SJSA1 (cell line): ENCODE measurements around the gene MYOZ2. TPM values are rescaled to one million over a fixed set of nuclear protein-coding genes. Genes with fewer than 3 reads are reported as not detected.
"Not testable (repeated sequence)": the region's sequence is repeated elsewhere in the genome, so short reads cannot be mapped to it uniquely, and the experiment has no call there.

Experiments
- DNase-seq, 2 experiments: peaks; one replicate each; pipeline ENCODE4 v3.0.0-alpha.2; 2015 to 2020; ENCODE audit warnings: low spot score in 2 of 2, low read depth in 1 of 2
- H3K27ac ChIP-seq: fragments of 250-450 bp; sonication (Bioruptor Pico); 2 replicates; pipeline ENCODE4 v1.5.1; 2020; ENCODE audit warnings: mild to moderate bottlenecking, moderate library complexity
- H3K27me3 ChIP-seq: fragments of 250-450 bp; sonication (Bioruptor Pico); replicated peaks from 2 replicates; pipeline ENCODE4 v1.5.1; 2020; ENCODE audit warnings: mild to moderate bottlenecking, moderate library complexity
- H3K36me3 ChIP-seq: fragments of 250-450 bp; sonication (Bioruptor Pico); 2 replicates; pipeline ENCODE4 v1.5.1; 2020; ENCODE audit warnings: mild to moderate bottlenecking
- H3K4me1 ChIP-seq: fragments of 250-450 bp; sonication (Bioruptor Pico); replicated peaks from 2 replicates; pipeline ENCODE4 v1.6.1; 2021; ENCODE audit warnings: mild to moderate bottlenecking
- H3K4me3 ChIP-seq: fragments of 250-450 bp; sonication (Bioruptor Pico); 2 replicates; pipeline ENCODE4 v1.5.1; 2020; ENCODE audit warnings: mild to moderate bottlenecking
- H3K9me3 ChIP-seq: fragments of 250-450 bp; sonication (Bioruptor Pico); replicated peaks from 2 replicates; pipeline ENCODE4 v1.5.1; 2020; ENCODE audit warnings: mild to moderate bottlenecking
- total RNA-seq: library from RNA; depleted of rRNA; stranded (reverse); fragments of >200 nt; shearing (Covaris generic); gene quantifications from 2 replicates; pipeline ENCODE4 v1.2.3, GENCODE V29; 2014

The MYOZ2 gene
- total RNA-seq, 1 experiment from 2014 or later, result not detected

DNA sequence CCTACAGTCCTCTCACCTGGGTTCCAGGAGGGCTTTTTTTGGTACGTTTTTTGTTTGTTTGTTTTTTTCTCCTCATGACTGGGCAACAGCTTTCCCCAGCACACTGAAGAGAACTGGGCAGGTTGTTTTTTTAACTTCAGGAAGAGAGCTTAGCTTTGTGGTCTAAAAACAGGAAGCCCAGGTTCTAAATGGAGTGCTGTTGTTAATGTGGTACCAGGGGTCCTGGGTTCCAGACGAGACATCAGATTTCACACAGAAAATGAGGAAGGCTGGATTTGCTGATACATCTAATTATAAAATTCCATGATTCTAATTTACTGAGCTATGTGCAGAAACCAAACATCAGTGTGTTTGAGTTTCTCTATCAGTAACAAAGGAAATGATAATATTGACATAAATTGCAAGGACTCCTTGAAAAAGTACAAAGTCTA is 4.2 kb downstream of the MYOZ2 start:
- Histone ChIP-seq H3K27me3 (no peaks in the 10 kb centered on the region), H3K27ac (no peak overlapping the region), H3K4me3 (no peak overlapping the region), H3K4me1 (peaks cover 11% of the 10 kb centered on the region), H3K9me3 (no peaks in the 10 kb centered on the region), H3K36me3 (no peaks in the 10 kb centered on the region)
- DNase-seq, result no peak

DNA sequence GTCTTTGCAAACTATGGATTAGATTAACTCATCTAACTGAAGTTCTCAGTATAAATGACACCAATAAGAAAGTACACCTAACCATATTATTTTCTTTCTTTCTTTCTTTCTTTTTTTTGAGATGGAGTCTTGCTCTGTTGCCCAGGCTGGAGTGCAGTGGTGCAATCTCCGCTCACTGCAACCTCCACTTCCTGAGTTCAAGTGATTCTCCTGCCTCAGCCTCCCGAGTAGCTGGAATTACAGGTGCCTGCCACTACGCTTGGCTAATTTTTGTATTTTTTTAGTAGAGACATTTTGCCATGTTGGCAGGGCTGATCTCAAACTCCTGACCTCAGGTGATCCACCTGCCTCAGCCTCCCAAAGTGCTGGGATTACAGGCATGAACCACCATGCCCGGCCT is 5.7 kb downstream of the MYOZ2 start:
- H3K36me3 ChIP-seq, H3K4me3 ChIP-seq, DNase-seq, H3K27ac ChIP-seq, H3K9me3 ChIP-seq, H3K27me3 ChIP-seq, H3K4me1 ChIP-seq: not testable (repeated sequence)

DNA sequence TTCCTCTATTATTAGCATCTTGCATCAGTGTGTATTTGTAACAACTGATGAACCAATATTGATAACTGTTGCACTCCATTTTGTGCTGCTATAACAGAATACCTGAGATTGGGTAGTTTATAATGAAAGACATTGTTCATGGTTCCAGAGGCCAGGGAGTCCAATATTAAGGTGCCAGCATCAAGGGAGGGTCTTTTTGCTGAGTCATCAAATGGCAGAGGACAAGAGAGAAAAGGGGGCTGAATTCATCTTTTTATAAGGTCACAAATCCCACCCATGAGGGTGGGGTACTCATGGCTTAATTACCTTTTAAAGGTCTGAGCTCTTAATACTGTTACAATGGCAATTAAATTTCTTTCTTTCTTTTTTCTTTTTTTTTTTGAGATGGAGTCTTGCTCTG is 7.2 kb downstream of the MYOZ2 start:
- H3K27me3 ChIP-seq, result 0 out of 2 replicates have a peak, but pooled peaks cover 1% of the 10 kb centered on the region
- H3K4me3 ChIP-seq, result no peak overlapping the region
- no peak for DNase-seq

DNA sequence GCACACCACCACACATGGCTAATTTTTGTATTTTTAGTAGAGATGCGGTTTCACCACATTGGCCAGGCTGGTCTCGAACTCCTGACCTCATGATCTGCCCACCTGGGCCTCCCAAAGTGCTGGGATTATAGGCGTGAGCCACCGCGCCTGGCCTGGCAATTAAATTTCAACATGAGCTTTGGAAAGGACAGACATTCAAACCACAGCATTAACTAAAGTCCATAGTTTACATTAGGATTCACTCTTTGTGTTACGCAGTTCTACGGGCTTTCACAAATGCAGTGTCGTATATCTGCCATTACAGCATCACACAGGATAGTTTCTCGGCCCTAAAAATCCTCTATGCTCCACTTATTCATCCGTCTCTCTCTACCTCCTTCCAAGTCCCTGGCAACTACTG is 7.7 kb downstream of the MYOZ2 start:
- H3K27me3 ChIP-seq, H3K4me3 ChIP-seq, H3K36me3 ChIP-seq, H3K9me3 ChIP-seq, H3K27ac ChIP-seq, DNase-seq, H3K4me1 ChIP-seq: not testable (repeated sequence)

More for the DNA sequence above, 7.2 kb downstream of the MYOZ2 start:
- Histone ChIP-seq H3K9me3 (no peaks in the 10 kb centered on the region), H3K27ac (no peak overlapping the region), H3K4me1 (no peaks in the 10 kb centered on the region), H3K36me3 (no peaks in the 10 kb centered on the region)

DNA sequence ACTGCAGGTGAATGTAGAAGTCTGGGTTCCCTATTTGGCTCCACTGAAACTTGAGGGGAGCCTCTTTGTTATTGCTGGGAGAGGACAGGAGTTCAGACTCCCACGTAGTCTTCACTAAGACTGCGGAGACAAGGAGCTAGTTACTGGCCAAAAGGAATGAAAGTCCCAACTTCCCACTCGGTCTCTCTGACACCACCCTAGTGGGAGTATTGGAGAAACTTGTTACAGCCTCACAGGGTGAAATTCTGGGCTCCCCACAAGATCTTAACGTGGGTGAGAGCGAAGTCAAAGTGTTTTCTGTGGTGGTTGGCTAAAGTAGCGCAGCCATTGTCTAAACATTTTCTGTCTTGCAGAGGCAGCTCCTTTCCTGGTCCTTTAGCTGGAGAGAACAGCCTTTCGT is 13.5 kb downstream of the MYOZ2 start:
- DNase-seq, result no peak
- no peaks in the 10 kb centered on the region for H3K9me3 ChIP-seq
- no peak overlapping the region for H3K4me3 ChIP-seq
- H3K27me3 ChIP-seq, result 0 out of 2 replicates have a peak, but pooled peaks cover 3% of the 10 kb centered on the region
- H3K27ac ChIP-seq, result no peak overlapping the region
- no peaks in the 10 kb centered on the region for H3K36me3 ChIP-seq
- H3K4me1 ChIP-seq, result no peaks in the 10 kb centered on the region

DNA sequence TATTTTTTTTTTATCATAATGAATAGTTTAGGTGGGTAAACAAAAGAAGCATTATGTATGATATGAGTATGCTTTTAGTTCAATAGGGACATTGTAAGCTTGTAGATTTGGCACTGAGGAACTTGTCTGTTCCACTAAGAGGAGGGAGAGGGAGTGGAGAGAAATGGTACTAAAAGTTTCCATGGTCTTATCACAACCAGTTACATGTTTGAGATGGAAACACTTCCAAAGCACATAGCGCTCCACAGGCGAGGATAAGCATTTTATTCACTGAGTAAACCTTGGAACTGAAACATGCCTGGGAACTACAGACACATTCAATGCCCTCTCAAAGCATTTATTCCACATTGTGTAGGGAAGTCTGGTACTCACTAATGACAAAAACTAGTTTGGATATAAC is 15.5 kb downstream of the MYOZ2 start:
- DNase-seq, result no peak
- Histone ChIP-seq H3K27me3 (0 out of 2 replicates have a peak, but pooled peaks cover 3% of the 10 kb centered on the region), H3K27ac (no peak overlapping the region), H3K9me3 (no peaks in the 10 kb centered on the region), H3K36me3 (no peaks in the 10 kb centered on the region), H3K4me1 (no peaks in the 10 kb centered on the region), H3K4me3 (no peak overlapping the region)

DNA sequence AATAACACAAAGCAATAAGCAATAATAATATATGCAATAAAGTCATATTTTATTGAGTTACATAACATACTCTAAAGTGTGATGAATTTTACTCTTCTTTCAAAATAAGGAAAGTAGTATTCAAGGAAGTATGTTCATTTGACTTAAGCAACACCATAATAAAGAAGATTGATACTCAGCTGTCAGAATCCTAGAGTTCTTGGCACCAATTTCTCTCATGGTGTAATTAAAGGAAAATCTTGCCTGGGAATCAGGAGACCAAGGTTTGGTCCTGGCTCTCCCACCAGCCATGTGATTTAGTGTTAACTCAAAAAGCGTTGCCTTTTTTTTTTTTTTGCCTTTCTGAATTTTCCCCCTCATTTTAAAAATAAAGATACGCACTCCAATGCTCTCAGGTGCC is 17.1 kb downstream of the MYOZ2 start:
- 0 out of 2 replicates have a peak, but pooled peaks cover 2% of the 10 kb centered on the region for H3K27me3 ChIP-seq
- no peaks in the 10 kb centered on the region for H3K36me3 ChIP-seq
- H3K27ac ChIP-seq, result no peak overlapping the region
- H3K9me3 ChIP-seq, result no peaks in the 10 kb centered on the region
- no peak for DNase-seq
- no peak overlapping the region for H3K4me3 ChIP-seq
- H3K4me1 ChIP-seq, result no peaks in the 10 kb centered on the region

DNA sequence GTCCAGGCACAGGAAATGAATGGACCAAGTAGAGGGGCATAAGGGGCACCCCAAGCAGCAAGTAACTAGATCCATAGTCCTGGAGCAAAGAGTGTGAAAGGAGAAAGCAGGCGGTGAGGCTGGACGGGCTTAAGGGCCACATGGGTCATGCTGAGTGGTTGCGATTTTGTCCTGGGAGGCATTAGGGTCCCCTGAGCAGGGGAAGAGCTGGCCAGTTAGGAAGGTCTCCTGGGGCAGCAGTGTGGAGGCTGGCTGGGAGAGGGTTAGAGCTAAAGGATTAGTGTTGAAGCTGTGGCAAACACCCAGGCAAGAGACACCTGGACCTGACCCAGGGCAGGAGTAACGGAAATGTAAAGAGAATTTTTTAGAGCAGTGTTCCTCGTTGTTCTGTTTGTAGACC is 26.5 kb downstream of the MYOZ2 start:
- Histone ChIP-seq H3K4me1 (no peaks in the 10 kb centered on the region), H3K4me3 (no peak overlapping the region), H3K9me3 (no peaks in the 10 kb centered on the region), H3K36me3 (no peaks in the 10 kb centered on the region), H3K27me3 (no peaks in the 10 kb centered on the region; the same call in 1 of the 2 replicates), H3K27ac (no peak overlapping the region)
- DNase-seq, result no peak

DNA sequence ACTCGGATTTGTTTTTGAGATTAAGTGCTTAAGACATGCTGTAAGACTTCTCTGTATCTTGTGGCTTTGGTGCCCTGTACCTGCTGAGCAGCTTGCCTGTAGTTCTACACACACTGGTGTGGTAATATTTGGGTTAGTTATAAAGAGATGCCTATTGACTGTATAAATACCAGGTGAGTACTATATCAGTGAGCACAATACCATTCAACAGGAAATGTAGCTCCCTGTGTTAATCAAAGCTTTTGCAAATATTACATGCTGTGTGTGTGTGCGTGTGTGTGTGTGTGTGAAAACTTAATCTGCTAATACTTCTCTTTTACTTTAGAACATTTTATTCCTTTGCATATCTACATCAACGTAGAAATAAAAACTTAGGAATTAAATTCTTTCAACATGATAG is 30.1 kb downstream of the MYOZ2 start:
- no peaks in the 10 kb centered on the region for H3K9me3 ChIP-seq
- H3K4me3 ChIP-seq, result no peak overlapping the region
- H3K27ac ChIP-seq, result no peak overlapping the region
- no peaks in the 10 kb centered on the region for H3K36me3 ChIP-seq
- no peak for DNase-seq
- H3K4me1 ChIP-seq, result no peaks in the 10 kb centered on the region
- no peaks in the 10 kb centered on the region for H3K27me3 ChIP-seq

DNA sequence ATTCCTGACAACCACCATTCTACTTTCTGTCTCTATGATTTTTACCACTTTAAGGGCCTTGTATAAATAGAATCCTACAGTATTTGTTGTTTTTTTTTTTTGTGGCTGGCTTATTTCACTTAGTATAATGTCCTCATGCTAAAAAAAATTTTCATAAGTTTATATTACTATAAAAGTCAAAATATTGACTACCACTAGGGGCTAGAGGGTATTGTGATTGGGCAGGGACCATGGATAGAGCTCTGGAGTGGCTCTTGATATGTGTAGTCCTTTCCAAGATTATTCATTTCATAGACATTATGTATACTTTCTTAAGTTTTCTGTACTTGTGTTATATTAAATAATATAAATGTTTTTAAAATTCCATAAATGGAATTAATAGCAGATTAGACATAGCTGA is 34.6 kb downstream of the MYOZ2 start:
- DNase-seq, result no peak
- Histone ChIP-seq H3K27me3 (no peaks in the 10 kb centered on the region), H3K4me3 (no peak overlapping the region), H3K27ac (no peak overlapping the region), H3K4me1 (no peaks in the 10 kb centered on the region), H3K36me3 (no peaks in the 10 kb centered on the region), H3K9me3 (no peaks in the 10 kb centered on the region)

DNA sequence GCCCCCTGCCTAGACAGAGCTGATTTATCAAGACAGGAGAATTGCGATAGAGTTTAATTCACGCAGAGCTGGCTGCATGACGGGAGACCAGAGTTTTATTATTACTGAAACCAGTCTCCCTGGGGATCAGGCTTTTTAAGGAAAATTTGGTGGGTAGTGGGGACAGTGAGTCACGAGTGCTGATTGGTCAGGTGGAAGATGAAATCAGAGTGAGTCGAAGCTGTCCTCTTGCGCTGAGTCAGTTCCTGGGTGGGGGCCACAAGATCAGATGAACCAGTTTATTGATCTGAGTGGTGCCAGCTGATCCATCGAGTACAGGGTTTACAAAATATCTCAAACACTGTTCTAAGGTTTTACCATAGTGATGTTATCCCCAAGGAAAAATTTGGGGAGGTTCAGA is 36.6 kb downstream of the MYOZ2 start:
- no peaks in the 10 kb centered on the region for H3K4me1 ChIP-seq
- H3K9me3 ChIP-seq, result no peaks in the 10 kb centered on the region
- no peaks in the 10 kb centered on the region for H3K36me3 ChIP-seq
- H3K27ac ChIP-seq, result no peak overlapping the region
- no peak for DNase-seq
- H3K4me3 ChIP-seq, result no peak overlapping the region
- H3K27me3 ChIP-seq, result no peaks in the 10 kb centered on the region

DNA sequence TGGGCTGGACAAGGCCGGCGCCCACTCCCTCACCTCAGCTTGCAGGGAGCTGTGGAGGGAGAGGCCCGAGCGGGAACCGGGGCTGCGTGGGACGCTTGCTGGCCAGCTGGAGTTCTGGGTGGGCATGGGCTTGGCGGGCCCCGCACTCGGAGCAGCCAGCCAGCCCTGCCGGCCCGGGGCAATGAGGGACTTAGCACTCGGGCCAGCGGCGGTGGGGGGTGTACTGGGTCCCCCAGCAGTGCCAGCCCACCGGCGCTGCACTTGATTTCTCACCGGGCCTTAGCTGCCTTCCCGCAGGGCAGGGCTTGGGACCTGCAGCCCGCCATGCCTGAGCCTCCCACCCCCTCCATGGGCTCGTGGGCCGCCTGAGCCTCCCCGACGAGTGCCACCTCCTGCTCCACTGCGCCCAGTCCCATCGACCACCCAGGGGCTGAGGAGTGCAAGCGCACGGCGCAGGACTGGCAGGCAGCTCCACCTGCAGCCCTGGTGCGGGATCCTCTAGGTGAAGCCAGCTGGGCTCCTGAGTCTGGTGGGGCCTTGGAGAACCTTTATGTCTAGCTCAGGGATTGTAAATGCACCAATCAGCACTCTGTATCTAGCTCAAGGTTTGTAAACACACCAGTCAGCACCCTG is 38.2 kb downstream of the MYOZ2 start:
- not testable (repeated sequence) for H3K9me3 ChIP-seq, H3K4me3 ChIP-seq, H3K36me3 ChIP-seq, DNase-seq, H3K27ac ChIP-seq, H3K4me1 ChIP-seq, H3K27me3 ChIP-seq

DNA sequence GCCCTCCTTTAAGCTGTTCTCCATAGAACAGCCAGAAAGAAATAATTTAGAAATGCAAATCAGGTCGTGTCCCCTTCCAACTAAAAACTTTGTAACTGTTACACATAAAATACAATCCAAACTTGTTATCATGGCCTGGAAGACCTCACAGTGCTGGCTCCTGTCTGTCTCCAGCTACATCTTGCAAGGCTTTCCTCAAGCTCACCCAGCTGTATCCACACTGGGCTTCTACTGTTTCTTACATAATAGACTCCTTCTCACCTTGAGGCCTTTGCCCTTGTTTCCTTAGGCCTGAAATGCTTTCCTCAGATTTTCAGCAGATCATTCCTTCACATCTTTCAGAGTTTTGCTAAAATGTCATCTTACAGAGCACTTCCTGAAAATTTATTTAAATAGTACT is 43.4 kb downstream of the MYOZ2 start:
- DNase-seq, result no peak
- no peaks in the 10 kb centered on the region for H3K9me3 ChIP-seq
- no peaks in the 10 kb centered on the region for H3K36me3 ChIP-seq
- H3K27me3 ChIP-seq, result peaks cover 4% of the 10 kb centered on the region; the same call in 1 of the 2 replicates
- H3K4me1 ChIP-seq, result no peaks in the 10 kb centered on the region
- no peak overlapping the region for H3K27ac ChIP-seq
- H3K4me3 ChIP-seq, result no peak overlapping the region

DNA sequence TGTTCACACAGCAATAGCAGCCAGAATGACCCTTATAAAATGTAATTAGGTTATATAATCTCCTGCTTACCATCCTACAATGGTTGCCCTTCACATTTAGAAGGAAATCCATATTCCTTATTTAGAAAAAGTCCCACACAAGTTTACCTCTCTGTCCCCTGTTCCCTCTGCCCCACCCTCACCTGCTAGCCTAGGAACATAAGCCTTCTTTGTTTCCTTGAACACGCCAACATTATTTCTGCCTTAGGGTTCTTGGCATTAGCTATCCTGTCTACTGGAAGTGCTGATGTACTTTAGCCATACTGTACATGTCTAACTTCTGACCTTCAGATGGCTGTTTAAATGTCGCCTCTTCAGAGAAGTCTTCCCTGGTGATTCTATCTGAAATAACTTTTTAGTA is 48.5 kb downstream of the MYOZ2 start:
- Histone ChIP-seq H3K27ac (no peak overlapping the region), H3K4me1 (no peaks in the 10 kb centered on the region), H3K4me3 (no peak overlapping the region), H3K36me3 (no peaks in the 10 kb centered on the region), H3K27me3 (peaks cover 4% of the 10 kb centered on the region; the same call in 1 of the 2 replicates), H3K9me3 (no peaks in the 10 kb centered on the region)
- no peak for DNase-seq

DNA sequence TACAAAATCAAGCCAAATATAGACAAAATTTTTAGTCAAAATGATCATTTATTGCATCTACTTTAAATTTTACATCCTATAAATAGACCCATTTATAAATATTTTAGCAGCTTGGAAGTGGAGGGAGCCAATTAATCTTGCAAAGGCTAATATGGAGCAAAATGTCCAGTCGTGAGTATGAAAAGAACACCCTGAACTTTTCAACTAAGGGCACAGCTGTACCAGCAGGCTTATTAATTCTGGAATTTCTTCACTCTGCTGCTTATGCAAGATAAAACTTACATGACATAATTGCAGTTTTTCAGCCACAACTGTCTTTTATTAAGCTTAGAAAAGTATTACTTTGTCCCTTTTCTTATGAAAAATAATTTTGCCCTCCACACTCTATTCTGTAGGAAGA is 54.0 kb downstream of the MYOZ2 start:
- Histone ChIP-seq H3K27me3 (no peaks in the 10 kb centered on the region), H3K9me3 (no peaks in the 10 kb centered on the region), H3K36me3 (no peaks in the 10 kb centered on the region), H3K4me1 (no peaks in the 10 kb centered on the region), H3K4me3 (no peak overlapping the region), H3K27ac (no peak overlapping the region)
- no peak for DNase-seq
